ENCODE data around the gene HBG2. TPM values are rescaled to one million over a fixed set of nuclear protein-coding genes. Genes with fewer than 3 reads are reported as not detected.

Gene HBG2
- total RNA-seq, 2 experiments from 2014 or later = not detected

- no peak for DNase-seq
- H3K9me3 Mint-ChIP-seq = no peaks in the 10 kb centered on the region
- CTCF ChIA-PET = no interaction called here
- no peak overlapping the region for H3K4me3 Mint-ChIP-seq
- no peaks in the 10 kb centered on the region for H3K36me3 Mint-ChIP-seq (ENCODE audit: low read depth)
- POLR2A ChIA-PET = no interaction called here
- TF ChIP-seq CTCF (IDR thresholded peaks at IDR 0.05) = no peak
- H3K4me1 Mint-ChIP-seq (ENCODE audit: low read depth) = no peaks in the 10 kb centered on the region
- H3K27me3 Mint-ChIP-seq = peaks cover 2% of the 10 kb centered on the region
- H3K27ac Mint-ChIP-seq = no peak overlapping the region
- intact Hi-C loops (cut with micrococcal nuclease) = no loop called here
- no peak for ATAC-seq
Observed at GRCh38 chr11:5245155-5245554, 9.4 kb downstream of the HBG2 start.

DNA sequence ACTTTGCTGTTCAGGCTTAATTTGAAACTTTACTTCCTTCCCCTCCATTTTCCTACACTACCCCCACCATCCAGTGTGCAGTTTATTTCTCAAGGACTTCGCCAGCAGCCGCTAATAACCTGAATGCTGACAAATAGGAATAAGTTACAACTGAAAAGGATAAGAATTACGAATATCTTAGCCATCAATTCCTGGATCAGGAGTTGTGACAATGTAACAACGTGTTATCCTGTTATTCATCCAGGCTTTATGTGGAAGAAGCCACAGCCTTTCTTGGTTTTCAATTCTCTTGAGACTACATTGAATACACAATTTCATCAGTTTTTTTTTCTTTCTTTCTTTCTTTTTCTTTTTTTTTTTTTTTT lies 10.8 kb downstream of the HBG2 start:
- no peaks in the 10 kb centered on the region for H3K9me3 Mint-ChIP-seq
- H3K4me3 Mint-ChIP-seq = no peak overlapping the region
- CTCF ChIA-PET = no interaction called here
- ATAC-seq = no peak
- H3K27me3 Mint-ChIP-seq = peaks cover 2% of the 10 kb centered on the region
- no peak for DNase-seq
- no peak overlapping the region for H3K27ac Mint-ChIP-seq
- intact Hi-C loops (cut with micrococcal nuclease) = no loop called here
- no peaks in the 10 kb centered on the region for H3K4me1 Mint-ChIP-seq (ENCODE audit: low read depth)
- TF ChIP-seq CTCF (IDR thresholded peaks at IDR 0.05) = no peak
- no peaks in the 10 kb centered on the region for H3K36me3 Mint-ChIP-seq (ENCODE audit: low read depth)
- POLR2A ChIA-PET = no interaction called here

DNA sequence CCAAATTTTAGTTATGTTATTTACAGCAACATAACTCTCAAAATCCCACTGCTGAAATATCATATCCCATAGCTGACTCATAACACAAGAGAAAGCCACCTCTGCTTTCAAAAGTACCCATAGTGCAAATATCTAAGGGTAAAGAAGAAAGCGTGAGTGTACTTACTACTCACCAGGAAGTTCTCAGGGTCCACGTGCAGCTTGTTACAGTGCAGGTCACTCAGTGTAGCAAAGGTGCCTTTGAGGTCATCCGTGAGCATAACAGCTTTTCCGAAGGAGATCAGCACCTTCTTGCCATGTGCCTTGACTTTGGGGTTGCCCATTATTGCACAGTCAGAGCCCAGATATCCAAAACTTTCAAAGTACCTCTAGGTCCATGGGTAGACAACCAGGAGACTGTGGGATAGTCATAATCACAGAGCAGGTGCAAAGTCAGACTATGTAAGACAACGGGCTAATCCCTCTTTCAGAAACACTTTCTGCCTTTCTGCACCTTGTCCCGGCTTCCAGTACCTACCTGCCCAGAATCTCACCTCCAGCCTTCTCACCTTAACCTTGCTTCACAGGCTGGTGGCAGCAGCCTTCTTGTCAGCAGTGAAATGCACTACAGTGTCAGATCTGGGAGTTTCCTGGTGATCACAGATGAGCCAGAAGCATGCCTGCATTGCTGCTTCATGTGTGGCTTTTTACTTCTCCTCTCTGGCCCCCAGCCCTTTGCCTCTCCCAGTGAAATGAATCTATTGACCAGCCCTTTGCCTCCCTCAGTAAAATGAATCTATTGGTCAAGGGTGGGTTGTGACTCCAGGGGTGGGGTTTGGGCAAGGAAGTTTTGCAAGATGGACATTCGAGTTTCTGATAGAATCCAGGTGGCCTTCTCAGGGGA lies 11.4 kb downstream of the HBG2 start:
- ChIA-PET POLR2A (interaction anchor here (0.7 kb wide), 1 partner anchor 9 kb away, joined by 3 read pairs; no protein-coding TSS in a partner anchor), CTCF (no interaction called here)
- no peaks in the 10 kb centered on the region for H3K4me1 Mint-ChIP-seq (ENCODE audit: low read depth)
- H3K27me3 Mint-ChIP-seq = peaks cover 2% of the 10 kb centered on the region
- intact Hi-C loops (cut with micrococcal nuclease) = no loop called here
- no peak overlapping the region for H3K27ac Mint-ChIP-seq
- H3K36me3 Mint-ChIP-seq (ENCODE audit: low read depth) = no peaks in the 10 kb centered on the region
- no peak for TF ChIP-seq CTCF (IDR thresholded peaks at IDR 0.05)
- no peaks in the 10 kb centered on the region for H3K9me3 Mint-ChIP-seq
- ATAC-seq = no peak
- DNase-seq = no peak
- no peak overlapping the region for H3K4me3 Mint-ChIP-seq

- no peak overlapping the region for H3K4me3 Mint-ChIP-seq
- no peaks in the 10 kb centered on the region for H3K9me3 Mint-ChIP-seq
- no peak for TF ChIP-seq CTCF (IDR thresholded peaks at IDR 0.05)
- no peak for ATAC-seq
- no peak for DNase-seq
- peaks cover 5% of the 10 kb centered on the region for H3K27me3 Mint-ChIP-seq
- ChIA-PET POLR2A (interaction anchor here (0.7 kb wide), 1 partner anchor 10 kb away, joined by 3 read pairs; no protein-coding TSS in a partner anchor), CTCF (no interaction called here)
- intact Hi-C loops (cut with micrococcal nuclease) = no loop called here
- no peaks in the 10 kb centered on the region for H3K36me3 Mint-ChIP-seq (ENCODE audit: low read depth)
- H3K27ac Mint-ChIP-seq = no peak overlapping the region
- no peaks in the 10 kb centered on the region for H3K4me1 Mint-ChIP-seq (ENCODE audit: low read depth)
Observed at GRCh38 chr11:5242208-5242607, 12.4 kb downstream of the HBG2 start.

DNA sequence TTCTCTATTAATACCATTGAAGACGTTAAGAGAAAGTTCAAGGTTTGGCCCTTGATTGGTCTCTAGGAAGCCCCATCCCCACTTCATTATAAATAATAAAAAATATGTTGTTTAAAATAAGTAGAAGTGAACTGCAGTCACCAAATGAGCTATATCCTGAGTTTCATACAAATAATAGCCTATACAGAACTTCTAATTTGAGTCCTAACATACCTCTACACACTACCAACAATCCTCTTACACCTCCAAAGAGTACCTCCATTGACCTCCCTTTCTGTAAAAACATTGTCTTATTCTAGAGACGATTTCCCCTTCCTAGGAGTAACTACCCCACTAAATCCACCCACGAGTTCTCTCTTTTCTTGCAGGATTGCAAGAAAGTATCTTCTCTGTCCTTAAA lies 13.1 kb downstream of the HBG2 start:
- intact Hi-C loops (cut with micrococcal nuclease) = no loop called here
- H3K36me3 Mint-ChIP-seq (ENCODE audit: low read depth) = no peaks in the 10 kb centered on the region
- no peak overlapping the region for H3K4me3 Mint-ChIP-seq
- DNase-seq (no peak), ATAC-seq (no peak)
- peaks cover 5% of the 10 kb centered on the region for H3K27me3 Mint-ChIP-seq
- H3K9me3 Mint-ChIP-seq = no peaks in the 10 kb centered on the region
- ChIA-PET POLR2A (no interaction called here), CTCF (no interaction called here)
- TF ChIP-seq CTCF (IDR thresholded peaks at IDR 0.05) = no peak
- no peak overlapping the region for H3K27ac Mint-ChIP-seq
- no peaks in the 10 kb centered on the region for H3K4me1 Mint-ChIP-seq (ENCODE audit: low read depth)

All from activated CD8-positive, alpha-beta T cell treated with anti-CD3 and anti-CD28 coated beads for 36 hours (primary cell).